Chondrocyte (in vitro differentiated cells): Measurements from ENCODE around the gene MED16. TPM values are rescaled to one million over a fixed set of nuclear protein-coding genes. Genes with fewer than 3 reads are reported as not detected.
"Not testable (repeated sequence)": the region's sequence is repeated elsewhere in the genome, so short reads cannot be mapped to it uniquely, and the experiment has no call there.

Experiments
- DNase-seq: peaks from one replicate; pipeline ENCODE4 v3.0.0; 2021; ENCODE audit warnings: mixed read lengths, low spot score
- H3K27ac Mint-ChIP-seq: one replicate; pipeline ENCODE4 v1.8.0; 2021; ENCODE audit warnings: mild to moderate bottlenecking, moderate library complexity, mixed read lengths; ENCODE audit not compliant: unreplicated experiment
- H3K27me3 Mint-ChIP-seq: 2 replicates; pipeline ENCODE4 v1.8.0; 2021; ENCODE audit warnings: low read depth, mixed read lengths
- H3K36me3 Mint-ChIP-seq: 2 replicates; pipeline ENCODE4 v1.8.0; 2021; ENCODE audit warnings: low read depth, mixed read lengths
- H3K4me1 Mint-ChIP-seq: 2 replicates; pipeline ENCODE4 v1.8.0; 2021; ENCODE audit warnings: low read depth, mild to moderate bottlenecking, mixed read lengths
- H3K4me3 Mint-ChIP-seq: one replicate; pipeline ENCODE4 v1.8.0; 2021; ENCODE audit warnings: mild to moderate bottlenecking, moderate library complexity, mixed read lengths; ENCODE audit not compliant: unreplicated experiment
- H3K9me3 Mint-ChIP-seq: 2 replicates; pipeline ENCODE4 v1.8.0; 2021; ENCODE audit warnings: low read depth, mixed read lengths
- total RNA-seq: library from RNA; stranded (reverse); gene quantifications from 3 replicates; pipeline ENCODE4 v1.2.1, GENCODE V29; 2021
- TF ChIP-seq, protein P1 (sequence below): fragments of 200-600 bp; sonication (generic); IDR thresholded peaks from 2 replicates; pipeline ENCODE4 v1.5.0; 2021; ENCODE audit warnings: antibody characterized with exemption, mild to moderate bottlenecking, moderate library complexity

MED16 gene
- total RNA-seq, 1 donor from 2014 or later = 47.0 TPM

DNA sequence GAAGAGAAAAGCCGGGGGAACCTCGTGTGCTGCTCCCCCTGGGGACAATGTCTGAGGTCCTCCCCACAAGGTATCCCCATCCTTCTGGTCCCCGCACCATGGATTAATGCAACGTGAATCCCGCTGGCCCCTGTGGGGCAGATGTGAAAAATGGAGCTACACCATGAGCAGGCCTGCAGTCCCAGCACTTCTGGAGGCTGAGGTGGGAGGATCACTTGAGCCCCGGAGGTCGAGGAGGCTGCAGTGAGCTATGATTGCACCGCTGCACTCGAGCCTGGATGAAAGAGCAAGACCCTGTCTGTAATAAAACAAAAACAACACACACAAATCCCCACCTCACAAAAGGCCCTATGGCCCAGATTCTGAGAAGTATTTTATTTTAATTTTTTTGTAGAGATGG lies 34.7 kb downstream of the MED16 start:
- DNase-seq = no peak
- TF ChIP-seq, protein P1, sequence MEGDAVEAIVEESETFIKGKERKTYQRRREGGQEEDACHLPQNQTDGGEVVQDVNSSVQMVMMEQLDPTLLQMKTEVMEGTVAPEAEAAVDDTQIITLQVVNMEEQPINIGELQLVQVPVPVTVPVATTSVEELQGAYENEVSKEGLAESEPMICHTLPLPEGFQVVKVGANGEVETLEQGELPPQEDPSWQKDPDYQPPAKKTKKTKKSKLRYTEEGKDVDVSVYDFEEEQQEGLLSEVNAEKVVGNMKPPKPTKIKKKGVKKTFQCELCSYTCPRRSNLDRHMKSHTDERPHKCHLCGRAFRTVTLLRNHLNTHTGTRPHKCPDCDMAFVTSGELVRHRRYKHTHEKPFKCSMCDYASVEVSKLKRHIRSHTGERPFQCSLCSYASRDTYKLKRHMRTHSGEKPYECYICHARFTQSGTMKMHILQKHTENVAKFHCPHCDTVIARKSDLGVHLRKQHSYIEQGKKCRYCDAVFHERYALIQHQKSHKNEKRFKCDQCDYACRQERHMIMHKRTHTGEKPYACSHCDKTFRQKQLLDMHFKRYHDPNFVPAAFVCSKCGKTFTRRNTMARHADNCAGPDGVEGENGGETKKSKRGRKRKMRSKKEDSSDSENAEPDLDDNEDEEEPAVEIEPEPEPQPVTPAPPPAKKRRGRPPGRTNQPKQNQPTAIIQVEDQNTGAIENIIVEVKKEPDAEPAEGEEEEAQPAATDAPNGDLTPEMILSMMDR = no peak
- H3K27me3 Mint-ChIP-seq = no peaks in the 10 kb centered on the region
- H3K36me3 Mint-ChIP-seq = no peaks in the 10 kb centered on the region
- no peak overlapping the region for H3K4me3 Mint-ChIP-seq
- H3K27ac Mint-ChIP-seq = no peak overlapping the region
- H3K4me1 Mint-ChIP-seq = peaks cover 8% of the 10 kb centered on the region
- no peaks in the 10 kb centered on the region for H3K9me3 Mint-ChIP-seq

DNA sequence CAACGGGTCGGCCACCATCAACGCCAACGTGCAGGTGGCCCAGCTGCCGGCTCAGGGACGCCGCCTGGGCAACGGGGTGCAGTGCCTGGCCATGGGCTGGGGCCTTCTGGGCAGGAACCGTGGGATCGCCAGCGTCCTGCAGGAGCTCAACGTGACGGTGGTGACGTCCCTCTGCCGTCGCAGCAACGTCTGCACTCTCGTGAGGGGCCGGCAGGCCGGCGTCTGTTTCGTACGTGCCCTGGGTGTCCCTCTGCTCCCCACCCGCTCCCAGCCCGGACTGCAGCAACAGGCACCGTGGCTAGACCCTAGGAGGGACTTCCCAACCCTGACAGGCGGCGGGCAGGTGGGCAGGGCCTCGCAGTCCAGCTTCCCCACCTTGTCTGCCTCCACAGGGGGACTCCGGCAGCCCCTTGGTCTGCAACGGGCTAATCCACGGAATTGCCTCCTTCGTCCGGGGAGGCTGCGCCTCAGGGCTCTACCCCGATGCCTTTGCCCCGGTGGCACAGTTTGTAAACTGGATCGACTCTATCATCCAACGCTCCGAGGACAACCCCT lies 37.3 kb downstream of the MED16 start:
- Mint-ChIP-seq H3K9me3 (no peaks in the 10 kb centered on the region), H3K27me3 (no peaks in the 10 kb centered on the region), H3K4me3 (no peak overlapping the region), H3K4me1 (peaks cover 7% of the 10 kb centered on the region), H3K36me3 (no peaks in the 10 kb centered on the region), H3K27ac (no peak overlapping the region)
- TF ChIP-seq, protein P1 = no peak
- DNase-seq = peak; percentile 95

DNA sequence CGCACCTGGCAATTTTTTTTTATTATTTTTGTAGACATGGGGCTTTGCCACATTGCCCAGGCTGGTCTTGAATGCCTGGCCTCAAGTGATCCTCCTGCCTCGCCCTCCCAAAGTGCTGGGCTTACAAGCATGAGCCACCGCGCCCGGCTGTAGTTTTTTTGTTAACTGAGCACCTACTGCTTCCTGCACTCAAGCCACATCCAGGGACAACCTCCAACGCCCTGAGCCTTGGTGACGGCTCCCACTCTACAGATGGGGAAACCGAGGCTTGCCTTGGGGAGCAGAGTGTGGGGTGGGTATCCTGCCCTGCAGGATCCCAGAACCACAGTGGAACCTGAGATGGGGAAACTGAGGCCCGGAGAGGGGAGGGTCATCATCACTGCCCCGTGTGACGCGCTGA lies 37.8 kb downstream of the MED16 start:
- Mint-ChIP-seq H3K4me1 (peaks cover 12% of the 10 kb centered on the region), H3K27me3 (no peaks in the 10 kb centered on the region), H3K9me3 (no peaks in the 10 kb centered on the region), H3K27ac (no peak overlapping the region), H3K4me3 (no peak overlapping the region), H3K36me3 (no peaks in the 10 kb centered on the region)
- no peak for DNase-seq
- TF ChIP-seq, protein P1 = no peak

DNA sequence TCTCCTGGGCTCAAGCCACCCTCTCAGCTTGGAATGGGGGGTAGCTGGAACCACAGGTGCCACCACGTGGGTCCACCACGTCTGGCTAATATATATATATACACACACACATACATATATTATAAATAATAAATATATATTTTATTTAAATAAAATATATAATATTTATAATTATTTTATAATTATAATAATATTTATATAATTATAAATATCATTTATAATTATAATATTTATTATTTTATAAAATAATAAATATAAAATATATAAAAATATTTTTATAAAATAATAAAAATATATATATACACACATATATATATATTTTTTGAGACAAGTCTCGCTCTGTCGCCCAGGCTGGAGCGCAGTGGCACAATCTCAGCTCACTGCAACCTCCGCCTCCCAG lies 38.4 kb downstream of the MED16 start:
- Mint-ChIP-seq H3K9me3 (no peaks in the 10 kb centered on the region), H3K4me3 (no peak overlapping the region), H3K27me3 (no peaks in the 10 kb centered on the region), H3K4me1 (peaks cover 8% of the 10 kb centered on the region), H3K36me3 (no peaks in the 10 kb centered on the region), H3K27ac (no peak overlapping the region)
- TF ChIP-seq, protein P1 = no peak
- no peak for DNase-seq

DNA sequence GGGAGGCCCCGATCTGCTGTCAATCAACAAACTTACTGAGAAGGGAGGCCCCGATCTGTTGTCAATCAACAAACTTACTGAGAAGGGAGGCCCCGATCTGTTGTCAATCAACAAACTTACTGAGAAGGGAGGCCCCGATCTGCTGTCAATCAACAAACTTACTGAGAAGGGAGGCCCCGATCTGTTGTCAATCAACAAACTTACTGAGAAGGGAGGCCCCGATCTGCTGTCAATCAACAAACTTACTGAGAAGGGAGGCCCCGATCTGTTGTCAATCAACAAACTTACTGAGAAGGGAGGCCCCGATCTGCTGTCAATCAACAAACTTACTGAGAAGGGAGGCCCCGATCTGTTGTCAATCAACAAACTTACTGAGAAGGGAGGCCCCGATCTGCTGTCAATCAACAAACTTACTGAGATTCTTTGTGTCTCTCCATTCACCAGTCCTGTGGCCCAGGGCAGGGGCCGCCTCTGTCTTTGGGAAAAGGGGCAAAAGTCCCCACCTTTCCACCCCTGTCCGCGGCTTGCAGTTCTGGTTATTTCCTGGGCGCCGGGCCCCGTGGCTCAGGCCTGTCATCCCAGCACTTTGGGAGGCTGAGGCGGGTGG lies 39.3 kb downstream of the MED16 start:
- H3K27me3 Mint-ChIP-seq, H3K4me3 Mint-ChIP-seq, H3K36me3 Mint-ChIP-seq, H3K9me3 Mint-ChIP-seq, H3K27ac Mint-ChIP-seq, H3K4me1 Mint-ChIP-seq, DNase-seq: not testable (repeated sequence)

DNA sequence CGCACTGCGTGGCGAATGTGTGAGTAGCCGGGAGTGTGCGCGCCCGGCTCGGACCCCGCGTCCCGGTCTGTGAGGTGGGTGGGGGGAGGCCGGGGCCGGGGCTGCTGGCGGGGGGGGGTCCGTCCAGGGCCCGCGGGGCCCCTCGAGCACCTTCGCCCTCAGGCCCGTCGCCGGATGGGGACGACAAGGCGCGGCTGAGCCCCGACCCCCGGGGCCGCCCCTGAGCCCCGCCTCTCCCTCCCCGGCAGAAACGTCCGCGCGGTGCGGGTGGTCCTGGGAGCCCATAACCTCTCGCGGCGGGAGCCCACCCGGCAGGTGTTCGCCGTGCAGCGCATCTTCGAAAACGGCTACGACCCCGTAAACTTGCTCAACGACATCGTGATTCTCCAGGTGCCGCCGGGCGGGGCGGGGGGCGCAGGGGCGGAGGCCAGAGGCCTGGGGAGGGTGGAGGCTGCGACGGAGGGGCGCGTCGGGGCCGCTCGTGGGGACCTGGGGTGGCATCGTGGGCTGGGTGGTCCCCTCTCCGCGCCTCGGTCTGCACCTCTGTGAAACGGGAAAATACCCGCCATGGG lies 39.9 kb downstream of the MED16 start:
- Mint-ChIP-seq H3K9me3 (no peaks in the 10 kb centered on the region), H3K4me1 (peaks cover 8% of the 10 kb centered on the region), H3K27ac (no peak overlapping the region), H3K36me3 (no peaks in the 10 kb centered on the region), H3K4me3 (no peak overlapping the region), H3K27me3 (no peaks in the 10 kb centered on the region)
- no peak for DNase-seq
- TF ChIP-seq, protein P1 = no peak
